HG03439 (cell line): Measurements from ENCODE around the gene RIBC1.
"Not testable (repeated sequence)": the region's sequence is repeated elsewhere in the genome, so short reads cannot be mapped to it uniquely, and the experiment has no call there.

Experiments used
- ATAC-seq: cut with Tn5 transposase; IDR thresholded peaks from one replicate; pipeline ENCODE4 v1.9.1; 2021; ENCODE audit warnings: mild to moderate bottlenecking, moderate library complexity; ENCODE audit not compliant: unreplicated experiment

RIBC1 gene

GRCh38 chrX:53433651-53434639 is 11.3 kb downstream of the RIBC1 start, which contains the start of gene HSD17B10:
HSD17B10 (minus strand) TSS chrX:53434370; CDS start chrX:53434345, 25 bp downstream.
- peak; percentile 92 for ATAC-seq

DNA sequence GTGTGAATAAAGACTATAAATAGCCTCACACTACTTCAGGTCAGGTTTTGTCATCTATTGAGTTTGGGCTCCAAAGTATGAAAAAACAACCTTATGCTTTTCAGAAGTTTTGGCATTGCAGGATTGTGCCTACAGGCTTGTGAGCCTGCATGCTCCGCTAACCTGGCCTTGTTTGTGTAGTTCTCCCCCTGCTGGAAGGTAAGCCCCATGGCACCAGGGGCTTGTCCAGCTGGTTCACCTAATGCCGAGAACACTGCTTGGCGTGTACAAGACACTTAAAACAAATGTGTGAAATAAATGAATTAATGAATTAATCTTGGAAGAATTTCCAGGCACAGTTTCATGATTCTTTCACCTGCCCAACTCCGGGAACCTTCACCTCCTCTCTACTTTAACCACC is 13.3 kb downstream of the RIBC1 start:
- peak; percentile 66 for ATAC-seq

- ATAC-seq, result no peak
Measured at GRCh38 chrX:53437206-53437605, 14.5 kb downstream of the RIBC1 start.

DNA sequence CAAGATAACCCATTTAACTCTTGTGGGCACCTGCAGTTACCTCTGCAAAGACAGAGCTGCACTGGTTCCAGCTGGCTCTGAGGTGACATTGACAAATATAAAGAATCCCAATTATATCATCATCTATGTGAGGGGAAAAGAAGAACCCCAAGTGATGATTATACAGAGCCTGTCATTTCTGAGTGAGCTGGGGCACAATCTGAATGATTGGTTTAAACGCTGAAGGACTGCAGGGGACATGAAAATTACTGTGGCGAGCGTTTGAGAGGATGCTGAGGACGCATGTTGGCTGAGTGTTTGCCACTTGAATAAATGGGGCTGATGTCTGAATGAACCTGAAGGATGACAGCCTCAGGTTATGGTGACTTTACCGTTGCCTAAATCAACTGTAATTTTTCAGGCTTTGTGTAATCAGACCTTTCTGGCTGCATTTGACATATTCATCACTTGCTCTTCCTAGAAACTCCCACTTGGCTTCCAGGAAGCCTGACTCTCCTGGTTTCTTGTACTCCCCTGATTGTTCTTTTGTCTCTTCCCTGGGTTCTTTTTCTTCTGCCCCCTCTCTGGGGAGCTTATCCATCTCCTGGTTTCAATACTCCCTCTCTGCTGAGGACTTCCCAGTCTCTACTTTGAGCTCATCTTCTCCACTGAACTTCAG is 15.6 kb downstream of the RIBC1 start:
- ATAC-seq, result no peak

- ATAC-seq, result no peak
Measured at GRCh38 chrX:53438832-53439230, 16.2 kb downstream of the RIBC1 start.

DNA sequence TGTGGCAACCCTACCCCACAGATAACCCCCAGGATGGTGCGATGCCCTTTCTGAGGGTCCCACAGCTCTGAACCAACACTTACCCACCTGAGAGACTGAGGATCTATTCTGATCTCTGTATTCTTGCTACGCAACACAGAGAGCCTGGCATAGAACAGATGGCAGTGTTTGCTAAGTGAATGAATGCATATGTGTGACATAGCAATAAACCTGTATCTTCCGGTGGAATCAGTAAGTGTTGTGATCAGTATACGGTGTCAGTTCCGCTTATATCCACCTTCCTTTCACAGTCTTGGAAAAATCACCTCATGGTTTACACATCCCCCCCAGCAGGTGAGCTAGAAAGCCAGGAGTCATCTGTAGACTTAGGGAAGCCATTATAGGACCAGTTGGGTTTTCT is 17.4 kb downstream of the RIBC1 start:
- ATAC-seq, result no peak

GRCh38 chrX:53440621-53441517 is 18.2 kb downstream of the RIBC1 start:
- ATAC-seq, result no peak

DNA sequence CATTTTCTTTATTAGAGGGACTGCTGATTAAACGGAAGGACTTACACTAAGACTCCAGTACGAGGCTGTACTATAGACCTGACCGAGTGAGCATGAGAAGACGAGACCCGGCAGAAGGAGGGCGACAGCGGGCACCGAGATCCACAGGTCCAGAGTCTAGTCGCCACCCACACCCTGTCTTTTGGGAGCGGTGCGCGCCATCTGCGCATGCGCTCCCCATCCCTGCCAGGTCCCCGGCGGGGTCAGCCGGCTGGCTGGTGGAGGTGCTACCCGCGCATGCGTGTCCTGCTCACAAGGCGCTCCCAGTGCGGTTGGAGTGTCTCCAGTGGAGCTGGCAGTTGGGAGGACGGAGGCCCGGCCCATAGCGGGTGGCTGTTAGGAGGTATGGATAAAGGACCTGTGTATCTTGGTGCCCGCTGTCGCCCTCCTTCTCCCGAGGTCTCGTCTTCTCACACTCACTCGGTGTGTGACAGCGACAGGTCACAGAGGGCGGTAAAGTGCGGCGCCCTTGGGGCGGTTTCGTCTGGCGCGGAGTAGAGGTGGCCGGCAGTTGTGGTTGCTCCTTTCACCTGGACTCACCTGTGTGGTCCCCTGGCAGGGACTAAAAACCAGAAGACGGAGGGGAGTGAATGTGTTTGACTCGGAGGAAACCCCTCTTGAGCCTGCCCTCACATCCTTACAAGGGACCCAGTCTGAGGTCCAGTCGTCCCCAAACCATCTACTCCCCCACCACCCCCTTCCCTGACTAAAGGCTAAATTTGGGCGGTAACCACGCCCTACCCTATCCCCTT is 19.1 kb downstream of the RIBC1 start:
- peak; percentile 83 for ATAC-seq

DNA sequence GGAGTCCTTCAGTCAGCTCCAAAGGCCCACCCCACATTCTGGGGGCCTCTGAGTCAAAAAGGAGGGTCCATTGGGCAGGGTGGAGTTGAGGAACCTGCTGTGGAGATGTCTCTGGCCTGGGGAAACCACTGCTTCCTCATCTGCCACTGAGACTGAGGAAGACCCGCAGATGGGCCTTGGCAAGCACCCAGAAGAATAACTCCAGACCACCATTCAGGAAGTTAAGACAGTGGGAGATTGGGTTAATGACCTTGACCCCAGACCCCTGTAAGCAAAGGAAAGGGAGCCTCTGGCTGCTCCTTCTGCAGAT is 19.6 kb downstream of the RIBC1 start:
- ATAC-seq, result no peak

GRCh38 chrX:53445977-53446376 is 23.3 kb downstream of the RIBC1 start:
- no peak for ATAC-seq

- no peak for ATAC-seq
Measured at GRCh38 chrX:53447441-53447840, 24.8 kb downstream of the RIBC1 start.

DNA sequence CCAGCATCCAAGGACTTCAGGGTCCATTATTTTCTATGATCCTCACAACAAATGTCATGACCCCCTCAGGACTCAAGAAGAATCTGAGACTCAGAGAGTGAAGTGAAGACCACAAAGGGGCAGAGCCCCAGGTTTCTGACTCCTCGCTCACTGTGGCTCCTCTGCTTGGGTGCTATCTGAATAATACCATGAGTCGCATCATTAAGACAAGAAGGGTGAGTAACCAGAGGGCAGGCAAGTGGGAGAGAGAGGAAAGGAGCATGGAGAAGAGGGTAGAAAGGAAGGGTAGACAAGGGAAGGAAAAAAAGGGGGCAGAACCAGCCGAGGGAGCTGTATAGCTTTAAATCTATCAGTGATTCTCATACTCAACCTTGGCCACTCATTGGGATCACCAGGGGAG is 27.0 kb downstream of the RIBC1 start:
- ATAC-seq, result no peak

- ATAC-seq, result no peak
Measured at GRCh38 chrX:53452812-53453211, 30.1 kb downstream of the RIBC1 start.

DNA sequence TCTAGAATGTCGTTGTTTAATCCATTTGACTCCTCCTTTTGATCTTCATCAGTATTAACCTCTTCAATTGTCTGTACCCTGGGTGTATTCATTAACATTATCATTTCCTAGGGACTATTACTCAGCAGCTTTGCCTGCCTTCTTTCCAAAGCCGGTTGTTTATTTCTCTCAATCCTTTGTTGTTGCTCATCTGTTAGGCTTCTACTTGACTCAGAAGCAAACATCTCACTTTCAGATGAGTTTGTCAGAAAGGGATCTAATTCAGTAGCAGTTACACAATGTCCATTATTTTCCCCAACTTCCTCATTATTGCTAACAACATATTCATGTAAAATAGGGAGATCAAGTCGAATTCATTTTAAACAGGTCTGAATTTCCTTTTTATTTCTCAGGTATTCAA is 33.6 kb downstream of the RIBC1 start:
- no peak for ATAC-seq

GRCh38 chrX:53458082-53458481 is 35.4 kb downstream of the RIBC1 start:
- no peak for ATAC-seq

GRCh38 chrX:53468659-53469058 is 46.0 kb downstream of the RIBC1 start:
- not testable (repeated sequence) for ATAC-seq

- ATAC-seq, result no peak
Measured at GRCh38 chrX:53471346-53471745, 48.7 kb downstream of the RIBC1 start.

DNA sequence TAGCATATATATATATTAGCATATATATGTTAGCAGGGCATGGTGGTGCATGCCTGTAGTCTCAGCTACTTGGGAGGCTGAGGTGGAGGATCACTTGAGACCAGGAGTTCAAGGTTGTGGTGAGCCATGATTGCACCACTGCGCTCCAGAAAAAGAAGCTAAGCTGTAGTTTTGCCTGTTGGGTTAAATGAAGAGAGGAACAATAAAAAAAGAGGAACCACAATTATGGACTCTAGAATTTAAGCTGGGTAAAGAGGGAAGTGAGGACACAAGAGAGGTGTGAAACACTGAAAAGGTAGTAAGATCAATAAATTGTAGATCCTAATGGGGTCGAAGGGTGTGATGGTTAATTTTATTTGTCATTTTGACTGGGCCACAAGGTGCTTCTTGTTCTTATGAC is 52.0 kb downstream of the RIBC1 start:
- ATAC-seq, result no peak

DNA sequence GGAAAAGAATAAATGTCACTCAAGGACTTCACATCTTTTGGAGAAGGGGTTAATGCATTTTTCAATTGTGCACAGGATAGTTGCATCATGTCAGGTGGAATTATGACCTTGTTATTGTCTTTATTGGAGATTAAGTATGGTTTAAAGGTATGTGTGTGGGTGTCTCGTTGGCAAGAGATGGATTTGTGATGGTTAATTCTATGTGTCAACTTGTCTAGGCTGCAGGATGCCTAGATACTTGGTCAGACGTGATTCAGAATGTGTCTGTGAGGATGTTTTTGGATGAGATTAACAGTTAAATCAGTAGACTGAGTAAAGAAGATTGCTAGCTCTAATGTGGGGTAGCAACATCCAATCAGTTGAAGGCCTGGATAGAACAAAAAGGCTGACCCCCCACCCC is 53.7 kb downstream of the RIBC1 start:
- ATAC-seq, result no peak

GRCh38 chrX:53479301-53479700 is 56.6 kb downstream of the RIBC1 start:
- no peak for ATAC-seq
